AG10803 (cell line): Measurements from ENCODE around the gene DDX60.

Source experiments
- DNase-seq: peaks from one replicate; pipeline ENCODE4 v3.0.0; 2010; ENCODE audit warnings: low read depth
- H3K4me3 ChIP-seq: 2 replicates; pipeline ENCODE4 v1.5.1; 2011; ENCODE audit warnings: mild to moderate bottlenecking, low read length, control low read depth
- TF ChIP-seq, protein P1 (sequence below): conservative IDR thresholded peaks from 2 replicates; pipeline ENCODE4 v1.5.1; 2011; ENCODE audit warnings: mild to moderate bottlenecking, low read length, control low read depth, inconsistent platforms

Gene DDX60, protein sequence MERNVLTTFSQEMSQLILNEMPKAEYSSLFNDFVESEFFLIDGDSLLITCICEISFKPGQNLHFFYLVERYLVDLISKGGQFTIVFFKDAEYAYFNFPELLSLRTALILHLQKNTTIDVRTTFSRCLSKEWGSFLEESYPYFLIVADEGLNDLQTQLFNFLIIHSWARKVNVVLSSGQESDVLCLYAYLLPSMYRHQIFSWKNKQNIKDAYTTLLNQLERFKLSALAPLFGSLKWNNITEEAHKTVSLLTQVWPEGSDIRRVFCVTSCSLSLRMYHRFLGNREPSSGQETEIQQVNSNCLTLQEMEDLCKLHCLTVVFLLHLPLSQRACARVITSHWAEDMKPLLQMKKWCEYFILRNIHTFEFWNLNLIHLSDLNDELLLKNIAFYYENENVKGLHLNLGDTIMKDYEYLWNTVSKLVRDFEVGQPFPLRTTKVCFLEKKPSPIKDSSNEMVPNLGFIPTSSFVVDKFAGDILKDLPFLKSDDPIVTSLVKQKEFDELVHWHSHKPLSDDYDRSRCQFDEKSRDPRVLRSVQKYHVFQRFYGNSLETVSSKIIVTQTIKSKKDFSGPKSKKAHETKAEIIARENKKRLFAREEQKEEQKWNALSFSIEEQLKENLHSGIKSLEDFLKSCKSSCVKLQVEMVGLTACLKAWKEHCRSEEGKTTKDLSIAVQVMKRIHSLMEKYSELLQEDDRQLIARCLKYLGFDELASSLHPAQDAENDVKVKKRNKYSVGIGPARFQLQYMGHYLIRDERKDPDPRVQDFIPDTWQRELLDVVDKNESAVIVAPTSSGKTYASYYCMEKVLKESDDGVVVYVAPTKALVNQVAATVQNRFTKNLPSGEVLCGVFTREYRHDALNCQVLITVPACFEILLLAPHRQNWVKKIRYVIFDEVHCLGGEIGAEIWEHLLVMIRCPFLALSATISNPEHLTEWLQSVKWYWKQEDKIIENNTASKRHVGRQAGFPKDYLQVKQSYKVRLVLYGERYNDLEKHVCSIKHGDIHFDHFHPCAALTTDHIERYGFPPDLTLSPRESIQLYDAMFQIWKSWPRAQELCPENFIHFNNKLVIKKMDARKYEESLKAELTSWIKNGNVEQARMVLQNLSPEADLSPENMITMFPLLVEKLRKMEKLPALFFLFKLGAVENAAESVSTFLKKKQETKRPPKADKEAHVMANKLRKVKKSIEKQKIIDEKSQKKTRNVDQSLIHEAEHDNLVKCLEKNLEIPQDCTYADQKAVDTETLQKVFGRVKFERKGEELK (N-terminal part only)

DNA sequence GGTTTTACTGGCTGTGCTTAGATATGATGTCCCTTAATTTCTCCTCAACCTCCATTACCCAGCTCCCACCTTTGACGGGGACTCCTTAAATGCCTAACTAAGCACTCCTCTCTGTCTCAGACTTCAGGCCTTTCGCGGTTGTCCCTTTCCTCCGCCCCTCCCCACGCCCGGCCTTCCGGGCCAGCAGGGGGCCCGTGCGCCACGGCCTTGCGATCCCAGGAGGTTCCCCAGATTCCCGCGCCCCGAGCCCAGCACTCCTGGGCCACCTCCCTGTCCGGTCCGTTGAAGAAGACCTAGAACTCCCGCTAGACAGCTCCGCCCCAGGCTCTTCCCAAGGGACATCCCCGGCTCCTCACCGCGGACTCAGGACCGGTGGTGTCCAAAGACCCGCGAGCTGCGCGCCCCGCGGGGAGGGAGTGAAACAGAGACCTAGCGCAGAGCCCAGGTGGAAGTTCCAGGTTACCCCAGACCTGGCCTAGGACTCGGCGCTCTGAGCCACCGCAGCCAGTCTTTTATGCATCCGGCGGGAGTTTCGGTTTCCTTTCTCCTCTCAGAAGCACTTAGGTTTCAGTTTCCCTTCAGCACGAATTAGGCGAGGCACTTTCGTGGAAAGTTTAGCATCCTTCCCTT is at the start of gene DDX60:
TSS of gene DDX60 (minus strand) at position 487 of the 630 bp plus-strand sequence. CDS start 7,493 bp downstream, outside the sequence.
- peak; percentile 66 for DNase-seq
- TF ChIP-seq, protein P1, sequence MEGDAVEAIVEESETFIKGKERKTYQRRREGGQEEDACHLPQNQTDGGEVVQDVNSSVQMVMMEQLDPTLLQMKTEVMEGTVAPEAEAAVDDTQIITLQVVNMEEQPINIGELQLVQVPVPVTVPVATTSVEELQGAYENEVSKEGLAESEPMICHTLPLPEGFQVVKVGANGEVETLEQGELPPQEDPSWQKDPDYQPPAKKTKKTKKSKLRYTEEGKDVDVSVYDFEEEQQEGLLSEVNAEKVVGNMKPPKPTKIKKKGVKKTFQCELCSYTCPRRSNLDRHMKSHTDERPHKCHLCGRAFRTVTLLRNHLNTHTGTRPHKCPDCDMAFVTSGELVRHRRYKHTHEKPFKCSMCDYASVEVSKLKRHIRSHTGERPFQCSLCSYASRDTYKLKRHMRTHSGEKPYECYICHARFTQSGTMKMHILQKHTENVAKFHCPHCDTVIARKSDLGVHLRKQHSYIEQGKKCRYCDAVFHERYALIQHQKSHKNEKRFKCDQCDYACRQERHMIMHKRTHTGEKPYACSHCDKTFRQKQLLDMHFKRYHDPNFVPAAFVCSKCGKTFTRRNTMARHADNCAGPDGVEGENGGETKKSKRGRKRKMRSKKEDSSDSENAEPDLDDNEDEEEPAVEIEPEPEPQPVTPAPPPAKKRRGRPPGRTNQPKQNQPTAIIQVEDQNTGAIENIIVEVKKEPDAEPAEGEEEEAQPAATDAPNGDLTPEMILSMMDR = peak; percentile 49
- peak within 1 kb of the TSS; percentile 90 for H3K4me3 ChIP-seq

DNA sequence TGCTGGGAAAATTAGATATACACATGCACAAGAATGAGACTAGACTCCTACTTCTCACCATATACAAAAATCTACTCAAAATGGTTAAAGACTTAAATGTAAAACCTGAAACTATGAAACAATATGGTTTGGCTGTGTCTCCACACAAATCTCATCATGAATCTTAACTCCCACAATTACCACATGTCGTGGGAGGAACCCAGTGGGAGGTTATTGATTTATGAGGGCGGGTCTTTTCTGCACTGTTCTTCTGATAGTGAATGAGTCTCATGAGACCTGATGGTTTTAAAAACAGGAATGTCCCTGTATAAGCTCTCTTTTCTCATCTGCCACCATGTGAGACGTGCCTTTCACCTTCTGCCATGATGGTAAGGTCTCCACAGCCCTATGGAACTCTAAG is 48.5 kb upstream of the DDX60 start:
- DNase-seq = no peak

GRCh38 chr4:168362025-168362401 is 43.5 kb upstream of the DDX60 start:
- H3K4me3 ChIP-seq = no peak overlapping the region
- DNase-seq = no peak
- TF ChIP-seq, protein P1 = no peak

More for the DNA sequence above, 48.5 kb upstream of the DDX60 start:
- H3K4me3 ChIP-seq = no peak overlapping the region
- TF ChIP-seq, protein P1 = no peak

DNA sequence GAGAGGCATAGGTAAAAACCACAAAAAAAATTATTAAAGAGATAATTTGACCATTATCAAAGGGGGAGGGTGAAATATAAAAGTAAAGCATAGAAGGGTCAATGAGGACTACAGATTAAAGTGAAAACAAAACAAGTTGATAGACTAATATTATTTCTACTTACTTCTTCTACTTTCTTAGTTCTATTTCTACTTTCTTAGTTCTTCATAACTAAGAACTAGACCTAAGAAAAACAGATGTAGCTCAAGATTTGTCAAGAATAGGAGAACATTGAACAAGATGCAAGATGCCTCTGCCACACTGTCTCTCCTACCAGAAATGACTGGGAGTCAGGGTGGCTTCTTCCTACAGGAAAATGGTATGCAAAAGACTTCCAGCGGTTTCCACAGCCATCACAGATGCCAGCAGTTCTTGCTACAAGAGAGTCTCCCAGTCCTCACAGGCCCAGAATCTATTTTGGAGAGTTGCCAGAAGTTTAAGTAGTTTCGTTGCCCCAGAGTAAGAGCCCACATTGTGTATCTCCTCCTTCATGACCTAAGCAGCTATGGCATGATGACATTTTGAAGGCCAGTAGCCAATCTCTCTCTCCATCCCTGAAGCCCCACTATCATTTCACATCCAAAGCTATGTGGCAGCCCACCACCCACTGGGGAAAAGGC is 42.9 kb upstream of the DDX60 start:
- DNase-seq = no peak
- H3K4me3 ChIP-seq = no peak overlapping the region
- TF ChIP-seq, protein P1 = no peak

- no peak for DNase-seq
- TF ChIP-seq, protein P1 = no peak
- H3K4me3 ChIP-seq = no peak overlapping the region
Measured at GRCh38 chr4:168360271-168360670, 41.7 kb upstream of the DDX60 start.

GRCh38 chr4:168357941-168358340 is 39.4 kb upstream of the DDX60 start:
- H3K4me3 ChIP-seq = no peak overlapping the region
- DNase-seq = no peak
- TF ChIP-seq, protein P1 = no peak
